Lower lobe of right lung (tissue), 2 donors: ENCODE results near the gene ATG101. TPM values are rescaled to one million over a fixed set of nuclear protein-coding genes. Genes with fewer than 3 reads are reported as not detected.
A peak's percentile ranks its signal among the peaks of the same experiment; 100 is the strongest.

ENCODE experiments used
- ATAC-seq, 2 donors: fragments of 200-7000 bp; cut with Tn5 transposase; one replicate each; pipeline ENCODE4 v1.9.1; 2020 to 2022; ENCODE audit warnings: mild to moderate bottlenecking in 2 of 2, moderate library complexity in 2 of 2
- DNase-seq: peaks from one replicate; pipeline ENCODE4 v3.0.0-alpha.2; 2020
- H3K27ac ChIP-seq: fragments of 200-600 bp; one replicate; pipeline ENCODE4 v1.8.0; 2022
- H3K27me3 ChIP-seq: fragments of 200-600 bp; one replicate; pipeline ENCODE4 v1.8.0; 2022; ENCODE audit warnings: low read depth
- H3K36me3 ChIP-seq: fragments of 200-600 bp; one replicate; pipeline ENCODE4 v1.8.0; 2022; ENCODE audit warnings: mild to moderate bottlenecking
- H3K4me1 ChIP-seq: fragments of 200-600 bp; one replicate; pipeline ENCODE4 v1.8.0; 2022
- H3K4me3 ChIP-seq: fragments of 200-600 bp; one replicate; pipeline ENCODE4 v1.8.0; 2022; ENCODE audit warnings: mild to moderate bottlenecking
- H3K9me3 ChIP-seq: fragments of 200-600 bp; one replicate; pipeline ENCODE4 v1.8.0; 2022
- CTCF ChIP-seq: fragments of 200-600 bp; IDR thresholded peaks from one replicate; pipeline ENCODE4 v1.8.0; 2022; ENCODE audit warnings: antibody characterized with exemption, mild to moderate bottlenecking
- intact Hi-C: fragments of 100-400 bp; cut with DNase I; formaldehyde crosslinking; loops from one replicate; pipeline ENCODE4 v1.11.0; 2022
- total RNA-seq: library from RNA; stranded (reverse); fragmentation: NEBNext Ultra II Directional; extraction: Animal tissue kit (Norgen Biotek cat#: 25700); gene quantifications from one replicate; pipeline ENCODE4 v1.2.1, GENCODE V29; 2021
- donor health status: DM: no; HTN: yes; CAD: no; lungs with severe emphysema.

The ATG101 gene
- total RNA-seq, 1 donor from 2014 or later = 31.8 TPM

- intact Hi-C loops = no loop called here
- ATAC-seq (peak in 1 of 2 donors; percentile 2), DNase-seq (no peak)
- no peak for TF ChIP-seq CTCF
- Histone ChIP-seq H3K36me3 (no peaks in the 10 kb centered on the region), H3K4me1 (peaks cover 28% of the 10 kb centered on the region), H3K27me3 (peaks cover 6% of the 10 kb centered on the region), H3K4me3 (no peak overlapping the region), H3K9me3 (no peaks in the 10 kb centered on the region), H3K27ac (no peak overlapping the region)
Observed at GRCh38 chr12:52120951-52121823, 51.4 kb downstream of the ATG101 start.

DNA sequence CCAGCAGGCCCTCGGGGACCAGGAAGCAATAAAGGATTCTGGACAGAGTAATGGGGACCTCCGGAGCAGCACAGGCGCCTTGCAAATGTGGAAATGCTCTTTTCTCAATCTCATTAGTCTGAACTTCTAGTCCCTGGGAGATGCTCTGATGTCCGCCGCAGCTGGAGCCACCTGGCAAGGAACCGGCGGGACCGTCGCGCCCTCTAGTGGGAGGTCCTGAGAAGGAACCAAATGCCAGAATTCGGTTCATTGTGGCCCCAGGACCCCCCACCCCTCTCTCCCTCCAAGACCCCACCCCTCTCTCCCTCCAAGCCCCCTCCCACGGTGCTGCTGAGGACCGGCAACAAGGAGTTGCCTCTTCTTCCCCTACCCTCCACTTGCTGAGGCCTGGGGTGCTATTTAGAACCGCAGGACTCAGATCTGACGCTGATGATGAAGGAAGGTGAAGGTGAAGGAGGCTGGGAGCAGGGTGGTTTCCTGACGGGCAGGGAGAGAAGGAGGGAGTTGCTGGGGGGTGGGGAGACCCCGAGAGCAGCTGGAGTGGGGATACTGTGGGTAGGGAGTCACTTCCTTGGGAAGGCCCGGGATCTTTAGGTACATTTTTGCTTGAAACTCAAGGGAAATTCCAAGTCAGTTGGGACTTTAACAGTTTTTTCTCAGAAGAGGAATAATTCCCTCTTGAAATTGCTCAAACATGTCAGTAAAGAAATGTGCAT is 52.2 kb downstream of the ATG101 start:
- peaks cover 28% of the 10 kb centered on the region for H3K4me1 ChIP-seq
- H3K4me3 ChIP-seq = no peak overlapping the region
- H3K9me3 ChIP-seq = no peaks in the 10 kb centered on the region
- DNase-seq (peak; percentile 79), ATAC-seq (peak; percentile 52 to 59)
- no peak overlapping the region for H3K27ac ChIP-seq
- intact Hi-C loops = no loop called here
- no peaks in the 10 kb centered on the region for H3K36me3 ChIP-seq
- TF ChIP-seq CTCF = peak; percentile 76
- peaks cover 6% of the 10 kb centered on the region for H3K27me3 ChIP-seq

DNA sequence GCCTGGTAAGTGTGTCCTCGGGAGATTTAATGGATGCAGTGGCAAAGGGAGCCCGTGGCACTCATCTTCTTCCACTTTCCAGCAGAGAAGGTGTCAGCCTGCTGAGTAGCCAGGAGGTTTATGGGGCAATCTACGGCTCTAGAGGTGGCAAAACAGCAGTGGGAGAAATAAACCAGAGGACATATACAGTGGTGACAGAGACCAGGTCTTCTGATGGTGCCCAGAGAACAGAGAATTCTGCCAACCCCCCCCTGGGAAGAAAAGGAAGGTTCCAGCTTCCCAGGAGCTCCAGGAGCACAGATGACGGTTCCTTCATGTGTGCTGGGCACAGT is 52.7 kb downstream of the ATG101 start:
- intact Hi-C loops = no loop called here
- TF ChIP-seq CTCF = no peak
- no peak overlapping the region for H3K4me3 ChIP-seq
- H3K27me3 ChIP-seq = peaks cover 6% of the 10 kb centered on the region
- H3K27ac ChIP-seq = no peak overlapping the region
- H3K4me1 ChIP-seq = peaks cover 33% of the 10 kb centered on the region
- DNase-seq (no peak), ATAC-seq (no peak)
- no peaks in the 10 kb centered on the region for H3K36me3 ChIP-seq
- no peaks in the 10 kb centered on the region for H3K9me3 ChIP-seq

- Histone ChIP-seq H3K36me3 (no peaks in the 10 kb centered on the region), H3K27me3 (peaks cover 6% of the 10 kb centered on the region), H3K27ac (no peak overlapping the region), H3K4me3 (no peak overlapping the region), H3K4me1 (peaks cover 35% of the 10 kb centered on the region), H3K9me3 (no peaks in the 10 kb centered on the region)
- ATAC-seq = no peak
- TF ChIP-seq CTCF = no peak
- intact Hi-C loops = no loop called here
- no peak for DNase-seq
Observed at GRCh38 chr12:52122904-52123303, 53.1 kb downstream of the ATG101 start.

DNA sequence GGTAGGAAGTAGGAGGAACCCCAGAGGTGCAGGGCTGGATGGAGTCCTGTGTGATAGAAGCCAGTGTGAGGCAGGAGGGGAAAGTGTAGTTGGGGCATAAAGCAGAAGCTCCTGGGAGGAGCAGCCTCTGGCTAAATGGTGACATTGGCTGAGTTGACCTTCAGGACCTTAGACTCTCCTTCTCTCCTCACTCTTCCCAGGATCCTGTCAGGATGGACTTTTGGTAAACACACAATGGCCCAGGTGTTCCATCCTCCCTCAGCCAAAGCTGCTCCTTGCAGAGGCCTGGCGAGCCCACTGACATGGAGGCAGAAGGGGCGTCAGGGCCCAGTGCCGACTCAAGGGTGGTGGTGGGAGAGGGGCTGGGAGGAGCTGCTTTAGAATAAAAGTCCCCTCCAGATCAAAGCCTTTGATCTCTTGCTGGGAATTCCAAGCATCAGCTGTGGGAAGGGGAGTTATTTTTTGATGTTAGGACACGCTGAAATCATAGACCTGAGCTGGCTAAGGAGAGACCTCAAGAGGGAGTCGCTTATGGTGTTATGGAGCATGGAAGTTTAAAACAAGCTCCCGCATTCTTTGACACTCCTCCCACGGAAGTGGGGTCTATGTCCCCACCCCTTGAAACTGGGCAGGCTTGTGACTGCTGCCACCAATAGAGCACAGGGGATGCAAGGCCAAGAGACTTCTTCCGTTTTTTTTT is 53.9 kb downstream of the ATG101 start:
- ATAC-seq (no peak), DNase-seq (no peak)
- H3K36me3 ChIP-seq = no peaks in the 10 kb centered on the region
- H3K27ac ChIP-seq = no peak overlapping the region
- H3K27me3 ChIP-seq = peaks cover 6% of the 10 kb centered on the region
- TF ChIP-seq CTCF = no peak
- H3K4me3 ChIP-seq = no peak overlapping the region
- intact Hi-C loops = no loop called here
- H3K4me1 ChIP-seq = peaks cover 42% of the 10 kb centered on the region
- no peaks in the 10 kb centered on the region for H3K9me3 ChIP-seq
